HG03108 (cell line): ENCODE data around the gene MAST1.
A peak's percentile ranks its signal among the peaks of the same experiment; 100 is the strongest.

ENCODE experiments used
- ATAC-seq: cut with Tn5 transposase; IDR thresholded peaks from one replicate; pipeline ENCODE4 v1.9.1; 2021; ENCODE audit warnings: moderate library complexity; ENCODE audit not compliant: unreplicated experiment

MAST1 gene

DNA sequence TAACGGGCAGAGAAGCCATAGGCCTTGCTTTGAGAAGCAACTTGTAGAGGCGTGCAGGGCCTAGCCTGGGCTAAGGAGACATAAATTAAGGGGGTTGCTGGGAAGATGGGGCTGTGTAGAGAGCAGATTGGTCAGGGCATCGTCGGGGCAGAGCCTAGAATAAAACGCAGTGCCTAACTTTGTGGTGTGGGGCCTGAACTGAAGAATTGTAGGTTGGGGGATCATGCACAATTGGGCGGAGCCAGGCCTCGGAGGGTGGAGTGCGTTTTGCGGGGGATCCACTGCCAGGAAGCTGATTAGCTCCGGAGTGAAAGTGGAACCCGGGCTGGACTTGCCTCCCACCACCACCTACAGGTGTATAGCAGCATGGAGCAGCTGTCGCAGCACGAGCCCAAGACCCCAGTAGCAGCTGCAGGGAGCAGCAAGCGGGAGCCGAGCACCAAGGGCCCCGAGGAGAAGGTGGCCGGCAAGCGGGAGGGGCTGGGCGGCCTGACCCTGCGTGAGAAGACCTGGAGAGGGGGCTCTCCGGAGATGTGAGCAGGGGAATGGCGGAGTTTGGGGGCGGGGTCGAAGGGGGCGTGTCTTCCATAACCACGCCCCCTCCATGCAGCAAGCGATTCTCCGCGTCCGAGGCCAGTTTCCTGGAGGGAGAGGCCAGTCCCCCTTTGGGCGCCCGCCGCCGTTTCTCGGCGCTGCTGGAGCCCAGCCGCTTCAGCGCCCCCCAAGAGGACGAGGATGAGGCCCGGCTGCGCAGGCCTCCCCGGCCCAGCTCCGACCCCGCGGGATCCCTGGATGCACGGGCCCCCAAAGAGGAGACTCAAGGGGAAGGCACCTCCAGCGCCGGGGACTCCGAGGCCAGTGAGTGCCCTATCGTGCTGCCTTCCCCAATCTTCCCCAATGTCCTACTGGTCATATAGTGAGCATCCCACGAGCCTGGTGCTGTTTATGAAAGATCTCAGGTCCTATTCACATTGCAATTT lies 29.1 kb downstream of the MAST1 start:
- no peak for ATAC-seq

DNA sequence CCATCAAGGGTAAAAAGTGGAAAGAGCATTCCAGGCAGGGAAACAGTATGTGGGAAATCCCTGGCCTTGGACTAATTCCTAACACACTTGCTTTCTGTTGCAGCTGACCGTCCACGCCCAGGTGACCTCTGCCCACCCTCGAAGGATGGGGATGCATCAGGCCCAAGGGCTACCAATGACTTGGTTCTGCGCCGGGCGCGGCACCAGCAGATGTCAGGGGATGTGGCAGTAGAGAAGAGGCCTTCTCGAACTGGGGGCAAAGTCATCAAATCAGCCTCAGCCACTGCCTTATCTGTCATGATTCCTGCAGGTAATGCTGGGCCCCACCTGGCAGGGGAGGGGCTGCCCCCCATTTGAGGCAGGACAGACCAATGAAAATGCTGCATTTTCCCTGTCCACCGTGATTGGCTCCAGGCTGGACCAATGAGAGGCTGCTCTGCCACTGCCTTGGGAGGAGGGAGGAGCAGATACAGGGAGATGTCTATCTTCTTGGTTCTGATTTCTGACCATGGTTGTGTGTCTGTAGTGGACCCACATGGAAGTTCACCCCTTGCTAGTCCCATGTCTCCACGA lies 30.3 kb downstream of the MAST1 start:
- no peak for ATAC-seq

DNA sequence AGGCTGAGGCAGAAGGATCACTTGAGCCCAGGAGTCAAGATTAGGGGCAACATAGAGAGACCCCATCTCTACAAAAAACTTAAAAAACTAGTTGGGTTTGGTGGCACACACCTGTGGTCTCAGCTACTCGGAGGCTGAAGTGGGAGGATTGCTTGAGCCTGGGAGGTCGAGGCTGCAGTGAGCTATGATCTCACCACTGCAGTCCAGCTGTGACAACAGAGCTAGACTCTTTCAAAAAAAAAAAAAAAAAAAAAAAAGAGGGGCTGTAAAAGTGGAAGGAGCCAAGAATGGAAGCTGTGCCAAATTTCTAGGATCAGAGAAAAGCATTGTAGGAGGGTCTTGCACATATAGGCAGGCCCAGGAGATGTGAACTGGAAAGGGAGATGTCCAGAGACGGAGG lies 33.4 kb downstream of the MAST1 start:
- no peak for ATAC-seq

DNA sequence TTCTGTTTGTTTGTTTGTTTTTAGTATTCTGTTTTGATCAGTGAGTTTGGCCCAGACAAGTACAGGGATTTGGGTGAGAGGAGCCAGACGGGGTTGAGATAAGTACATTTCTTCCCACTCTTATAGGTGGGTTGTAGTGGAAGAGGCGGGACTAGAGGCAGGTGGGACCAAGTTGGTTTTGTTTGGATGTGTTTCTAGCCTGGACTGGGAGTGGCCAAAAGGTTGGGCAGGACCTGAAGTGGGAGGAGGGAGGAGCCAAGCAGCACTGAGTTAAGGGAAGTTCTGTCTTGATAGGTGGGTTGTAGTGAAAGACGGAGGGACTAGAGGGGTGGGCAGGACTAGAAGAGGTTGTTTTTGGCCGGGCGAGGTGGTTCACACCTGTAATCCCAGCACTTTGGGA lies 33.9 kb downstream of the MAST1 start:
- no peak for ATAC-seq

DNA sequence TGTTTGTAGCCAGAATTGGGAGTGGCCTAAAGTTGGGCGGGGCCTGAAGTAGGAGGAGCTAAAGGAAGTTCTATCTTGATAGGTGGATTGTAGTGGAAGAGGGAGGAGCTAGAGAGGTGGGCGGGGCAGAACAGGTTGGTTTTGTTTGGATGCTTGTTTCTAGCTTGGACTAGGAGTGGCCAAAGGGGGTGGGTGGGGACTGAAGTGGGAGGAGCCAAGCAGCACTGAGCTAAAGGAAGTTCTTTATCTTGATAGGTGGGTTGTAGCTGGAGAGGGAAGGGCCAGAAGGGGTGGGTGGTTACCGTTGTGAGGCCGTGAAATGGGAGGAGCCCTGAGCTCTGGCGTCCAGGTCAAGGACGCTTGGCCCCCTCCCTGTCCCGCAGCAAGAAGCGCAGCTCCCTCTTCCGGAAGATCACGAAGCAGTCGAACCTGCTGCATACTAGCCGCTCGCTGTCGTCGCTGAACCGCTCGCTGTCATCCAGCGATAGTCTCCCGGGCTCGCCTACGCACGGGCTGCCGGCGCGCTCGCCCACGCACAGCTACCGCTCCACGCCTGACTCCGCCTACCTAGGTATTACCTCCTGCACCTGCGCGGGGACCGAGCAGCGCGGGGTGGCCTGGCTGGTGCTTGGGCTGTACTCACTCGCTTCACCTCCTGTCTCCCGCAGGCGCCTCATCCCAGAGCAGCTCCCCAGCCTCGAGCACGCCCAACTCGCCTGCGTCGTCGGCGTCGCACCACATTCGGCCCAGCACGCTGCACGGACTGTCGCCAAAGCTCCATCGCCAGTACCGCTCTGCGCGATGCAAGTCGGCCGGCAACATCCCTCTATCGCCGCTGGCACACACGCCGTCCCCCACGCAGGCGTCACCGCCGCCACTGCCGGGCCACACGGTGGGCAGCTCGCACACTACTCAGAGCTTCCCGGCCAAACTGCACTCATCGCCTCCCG lies 34.9 kb downstream of the MAST1 start:
- ATAC-seq, result no peak

DNA sequence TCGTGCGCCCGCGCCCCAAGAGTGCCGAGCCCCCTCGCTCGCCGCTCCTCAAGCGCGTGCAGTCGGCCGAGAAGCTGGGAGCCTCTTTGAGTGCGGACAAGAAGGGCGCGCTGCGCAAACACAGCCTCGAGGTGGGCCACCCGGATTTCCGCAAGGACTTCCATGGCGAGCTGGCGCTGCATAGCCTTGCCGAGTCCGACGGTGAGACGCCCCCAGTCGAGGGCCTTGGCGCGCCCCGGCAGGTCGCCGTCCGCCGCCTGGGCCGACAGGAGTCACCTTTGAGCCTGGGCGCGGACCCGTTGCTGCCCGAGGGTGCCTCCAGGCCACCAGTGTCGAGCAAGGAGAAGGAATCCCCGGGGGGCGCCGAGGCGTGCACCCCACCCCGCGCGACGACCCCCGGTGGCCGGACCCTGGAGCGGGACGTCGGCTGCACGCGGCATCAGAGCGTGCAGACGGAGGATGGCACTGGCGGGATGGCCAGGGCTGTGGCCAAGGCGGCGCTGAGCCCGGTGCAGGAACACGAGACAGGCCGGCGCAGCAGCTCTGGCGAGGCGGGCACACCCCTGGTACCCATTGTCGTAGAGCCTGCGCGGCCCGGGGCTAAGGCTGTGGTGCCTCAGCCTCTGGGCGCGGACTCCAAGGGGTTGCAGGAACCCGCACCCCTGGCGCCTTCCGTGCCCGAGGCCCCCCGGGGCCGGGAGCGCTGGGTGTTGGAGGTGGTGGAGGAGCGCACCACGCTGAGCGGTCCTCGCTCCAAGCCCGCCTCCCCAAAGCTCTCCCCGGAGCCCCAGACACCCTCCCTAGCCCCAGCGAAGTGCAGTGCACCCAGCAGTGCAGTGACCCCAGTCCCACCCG lies 35.8 kb downstream of the MAST1 start:
- no peak for ATAC-seq

DNA sequence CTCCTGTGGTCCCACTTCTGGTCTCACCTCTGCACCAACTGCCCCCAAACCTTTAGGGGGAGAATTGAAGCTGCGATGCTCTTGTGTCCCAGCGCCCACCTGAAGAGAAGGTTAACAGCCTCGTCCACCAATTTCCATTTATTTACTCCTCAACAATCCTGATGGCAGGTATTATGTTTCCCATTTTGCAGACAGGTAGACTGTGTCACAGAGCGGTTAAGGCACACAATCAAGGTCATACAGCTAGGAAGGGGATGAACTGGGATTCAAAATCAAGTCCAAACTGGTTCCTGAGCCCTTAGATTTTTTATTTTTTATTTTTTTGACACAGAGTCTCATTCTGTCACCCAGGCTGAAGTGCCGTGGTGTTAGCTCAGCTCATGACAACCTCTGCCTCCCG lies 36.8 kb downstream of the MAST1 start:
- ATAC-seq, result no peak

DNA sequence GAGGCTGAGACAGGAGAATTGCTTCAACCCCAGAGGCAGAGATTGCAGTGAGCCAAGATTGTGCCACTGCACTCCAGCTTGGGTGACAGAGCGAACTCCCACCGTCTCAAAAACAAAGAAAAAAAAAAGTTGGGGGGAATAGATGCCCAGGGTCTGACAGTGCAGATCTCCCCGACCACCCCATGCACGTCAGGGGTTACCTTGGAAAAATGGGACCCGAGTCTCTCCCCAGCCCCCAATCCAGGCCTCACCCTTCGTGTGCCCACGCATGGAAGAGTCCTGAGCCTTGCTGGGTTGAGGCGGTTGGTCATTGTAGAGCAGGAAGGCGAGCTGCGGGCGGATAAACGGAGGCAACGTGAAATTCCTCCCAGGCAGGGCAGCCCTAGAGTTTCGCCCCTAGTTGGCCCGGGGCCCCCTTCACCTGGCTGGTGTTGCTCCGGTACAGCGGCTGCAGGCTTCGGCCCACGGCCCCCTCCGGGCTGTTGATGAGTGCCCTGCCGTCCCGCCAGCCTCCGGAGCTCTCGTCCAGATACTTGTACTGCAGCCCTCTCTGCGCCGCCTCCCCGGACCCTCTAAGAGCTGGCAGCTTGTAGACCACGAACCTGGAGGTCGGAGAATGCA lies 42.3 kb downstream of the MAST1 start:
- ATAC-seq, result no peak

DNA sequence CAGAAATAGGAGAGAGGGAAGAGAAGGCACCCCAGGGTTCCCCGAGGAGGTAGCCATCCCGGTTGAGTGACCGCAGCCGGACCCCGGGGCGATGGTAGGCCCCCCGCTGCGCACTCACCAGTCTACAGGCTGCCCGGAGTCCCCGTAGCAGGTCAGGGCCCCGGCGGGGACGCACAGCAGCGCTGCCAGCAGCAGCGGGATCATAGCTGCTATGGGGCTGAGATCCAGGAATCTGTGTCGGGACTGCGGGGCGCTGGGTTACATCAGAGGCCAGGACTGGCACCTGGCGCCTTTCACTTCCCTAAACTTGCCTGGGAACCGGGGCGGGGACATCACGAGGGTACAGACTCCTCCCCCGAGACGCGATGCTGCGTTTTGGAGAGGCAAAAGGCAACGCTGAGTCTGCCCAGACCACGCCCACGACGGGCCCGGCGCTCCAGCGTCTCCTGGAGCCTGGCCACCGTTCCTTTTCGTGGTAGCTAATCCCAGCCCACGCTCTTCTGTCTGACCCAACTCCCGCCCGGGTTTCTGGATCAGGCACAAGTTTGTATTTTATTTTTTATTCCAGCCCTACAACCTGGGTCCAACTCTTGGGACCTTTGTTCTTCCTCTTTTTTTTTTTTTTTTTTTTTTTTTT lies 43.0 kb downstream of the MAST1 start, which contains the start of gene DNASE2:
TSS of gene DNASE2 (minus strand) at position 278 of the 637 bp plus-strand sequence. CDS start at position 204, 74 bp downstream.
- ATAC-seq, result peak; percentile 71

DNA sequence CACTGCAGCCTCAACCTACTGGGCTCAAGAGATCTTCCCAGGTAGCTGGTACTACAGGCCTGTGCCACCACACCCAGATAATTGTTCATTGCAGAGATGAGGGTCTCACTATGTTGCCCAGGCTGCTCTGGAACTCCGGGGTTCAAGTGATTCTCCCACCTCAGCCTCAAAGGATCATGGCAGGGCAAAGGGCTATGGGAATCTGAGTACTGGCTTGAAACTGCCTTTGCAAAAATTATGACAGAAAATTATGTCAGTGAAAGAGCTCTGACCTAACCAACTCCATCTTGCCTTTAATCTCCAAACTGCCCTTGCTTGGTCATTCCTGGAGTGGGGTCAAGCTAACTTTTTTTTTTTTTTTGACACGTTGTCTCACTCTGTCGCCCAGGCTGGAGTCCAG lies 44.3 kb downstream of the MAST1 start:
- no peak for ATAC-seq

DNA sequence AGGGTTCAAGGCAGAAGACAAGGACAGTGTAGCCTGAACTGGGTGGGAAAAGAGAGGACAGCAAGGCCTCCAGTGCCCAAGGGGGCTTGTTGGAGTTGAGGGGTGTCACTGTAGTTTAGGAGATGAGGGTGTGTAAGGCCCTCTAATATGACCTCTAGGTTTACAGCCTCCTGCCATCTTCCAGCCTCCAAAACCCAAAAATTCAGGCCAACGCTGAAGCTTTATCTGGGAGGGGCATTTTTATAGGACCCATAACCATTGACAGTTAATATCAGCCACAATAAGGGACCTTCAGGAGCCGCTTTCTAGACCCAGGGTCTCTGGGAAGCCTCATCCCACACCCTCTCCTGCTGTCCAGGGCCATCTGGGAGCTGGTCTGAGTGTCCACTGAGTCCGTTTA lies 45.9 kb downstream of the MAST1 start:
- ATAC-seq, result no peak

DNA sequence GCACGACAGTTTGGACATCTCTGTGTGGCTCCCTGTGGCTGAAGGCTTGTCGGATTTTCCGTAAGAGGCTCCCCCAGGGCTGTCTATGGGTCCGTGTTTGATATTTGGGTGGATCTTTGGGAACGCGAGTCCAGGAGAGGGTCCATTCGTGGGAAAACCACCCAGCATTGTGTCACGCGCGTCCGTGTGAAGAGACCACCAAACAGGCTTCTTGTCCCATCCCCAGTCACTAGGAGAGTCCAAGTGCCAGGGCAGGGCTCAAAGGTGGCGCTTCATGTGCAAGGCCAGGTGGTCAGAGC lies 46.3 kb downstream of the MAST1 start:
- no peak for ATAC-seq

DNA sequence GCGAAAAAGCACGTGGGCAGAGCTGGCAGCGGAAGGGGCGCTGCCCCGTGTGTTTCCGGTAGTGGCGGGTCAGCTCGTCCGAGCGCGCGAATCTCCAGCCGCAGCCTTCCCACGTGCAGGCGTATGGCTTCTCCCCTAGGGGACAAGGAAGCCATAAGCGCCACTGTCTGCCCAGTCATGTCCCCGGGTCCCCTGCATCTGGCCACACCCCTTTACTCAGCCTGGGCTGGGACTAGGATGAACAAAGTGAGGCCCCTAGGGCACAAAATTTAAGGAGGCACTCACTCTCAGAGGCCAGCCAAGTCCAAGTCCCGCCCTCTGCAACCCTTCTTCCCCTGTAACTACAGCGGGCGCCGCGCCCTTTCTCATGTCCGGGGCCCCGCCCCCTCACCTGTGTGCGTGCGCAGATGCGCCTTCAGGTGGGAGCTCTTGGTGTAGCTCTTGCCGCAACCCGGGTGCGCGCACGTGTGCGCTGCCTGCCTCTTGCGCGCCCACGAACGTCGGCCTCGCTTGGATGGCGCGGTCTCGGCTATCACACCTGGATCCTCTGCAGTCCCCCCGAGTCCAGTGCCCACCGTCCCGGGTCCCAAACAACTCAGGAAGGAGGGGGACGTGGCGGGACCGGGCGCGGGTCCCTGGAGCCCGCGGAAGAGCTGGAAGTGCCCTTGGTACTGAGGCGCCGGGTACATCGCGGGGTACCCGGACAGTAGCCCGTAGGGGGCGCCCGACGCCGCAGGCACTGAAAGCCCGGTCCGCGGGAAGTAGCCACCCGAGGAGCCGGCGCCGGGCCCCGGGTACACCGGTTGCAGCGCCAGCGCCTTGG lies 46.8 kb downstream of the MAST1 start:
- no peak for ATAC-seq

DNA sequence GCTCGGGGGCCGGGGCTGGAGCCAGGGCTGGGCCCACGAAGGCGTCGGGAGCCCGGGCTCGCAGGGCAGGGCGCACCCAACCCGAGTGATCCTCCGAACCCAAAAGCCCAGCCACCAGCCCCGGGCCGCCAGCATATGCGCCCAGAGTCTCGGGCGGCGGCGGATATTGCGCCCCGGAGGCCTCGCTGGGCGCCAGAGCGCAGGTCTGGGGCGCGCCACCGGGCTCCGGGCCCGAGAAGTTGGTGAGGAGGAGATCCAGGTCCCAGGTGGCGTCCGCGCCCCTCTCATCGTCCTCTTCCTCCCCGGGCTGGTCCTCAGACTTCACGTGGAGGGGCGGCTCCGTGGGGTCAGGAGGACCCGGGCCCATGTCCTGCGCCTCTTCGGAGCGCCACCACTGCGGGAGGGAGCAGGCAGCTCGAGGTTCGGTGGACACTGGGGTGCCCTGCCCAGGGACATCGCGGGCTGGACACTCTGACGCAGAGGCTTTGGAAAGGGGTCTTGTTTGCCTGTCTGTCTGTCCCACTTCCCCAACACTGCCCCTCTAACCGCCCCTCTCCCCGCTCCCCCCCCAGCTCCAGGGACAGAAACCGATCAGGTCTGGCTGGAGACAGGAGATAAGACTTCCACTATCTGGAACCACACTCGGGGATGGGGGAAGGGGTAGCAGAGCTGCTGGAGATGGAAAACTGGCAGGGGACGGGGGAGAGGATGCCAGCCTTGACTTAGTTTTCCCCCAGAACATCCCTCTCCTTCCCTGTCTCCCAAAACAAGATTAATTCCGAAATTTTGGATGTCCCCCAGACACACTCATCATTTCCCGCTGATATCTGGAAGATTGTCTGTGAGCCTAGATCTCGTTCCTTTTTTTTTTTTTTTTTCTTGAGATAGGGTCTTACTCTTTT lies 47.7 kb downstream of the MAST1 start:
- no peak for ATAC-seq

DNA sequence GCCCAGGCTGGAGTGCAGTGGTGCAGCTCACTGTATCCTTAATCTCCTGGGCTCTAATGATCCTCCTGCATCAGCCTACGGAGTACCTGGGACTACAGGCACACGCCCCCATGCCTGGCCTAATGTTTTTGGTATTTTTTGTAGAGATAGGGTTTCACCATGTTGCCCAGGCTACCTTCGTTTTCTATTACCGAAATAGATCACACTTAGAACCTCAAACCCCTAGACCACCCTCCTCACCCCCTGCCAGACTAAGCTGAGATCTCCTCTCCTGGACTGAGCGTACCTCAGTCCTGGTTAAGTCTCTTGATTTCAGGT lies 48.3 kb downstream of the MAST1 start:
- no peak for ATAC-seq

DNA sequence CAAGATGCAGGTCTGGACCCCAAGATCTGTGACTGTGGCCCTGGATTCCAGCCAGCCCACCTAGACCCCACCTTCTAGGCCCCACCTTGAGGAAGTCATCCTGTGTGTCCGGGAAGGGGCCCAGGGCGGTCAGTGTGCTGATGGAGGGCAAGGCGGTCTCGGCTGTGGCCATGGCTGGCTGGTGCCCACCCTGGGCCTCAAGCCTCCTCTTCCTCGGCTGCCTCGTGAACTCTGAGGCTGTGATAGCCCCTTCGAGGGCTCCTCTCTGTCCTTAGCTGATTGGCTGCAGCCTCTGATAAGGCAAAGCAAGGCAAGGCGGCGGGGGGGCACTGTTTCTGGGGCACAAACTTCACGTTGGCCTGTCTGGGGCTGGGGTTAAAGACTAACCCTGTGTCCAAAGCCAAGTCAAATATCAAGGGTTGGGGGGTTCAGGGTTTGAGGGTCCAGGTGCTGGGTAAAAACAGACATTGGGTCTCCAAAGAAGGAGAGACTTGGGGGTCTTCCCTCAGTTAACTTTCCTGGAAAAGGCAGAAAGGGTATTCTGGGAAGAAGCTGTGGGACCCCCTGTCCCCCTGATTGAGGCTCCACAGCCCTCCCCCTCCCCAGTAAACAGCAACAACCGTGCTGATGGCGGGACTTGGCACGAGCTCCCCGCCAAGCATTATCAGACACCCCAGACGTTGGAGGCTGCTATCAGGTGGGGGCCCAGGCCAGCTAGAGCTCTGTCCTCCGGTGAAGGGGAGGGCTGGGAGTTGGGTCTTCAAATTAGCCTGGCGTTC lies 48.8 kb downstream of the MAST1 start, which contains the start of gene KLF1:
TSS of gene KLF1 (minus strand) at position 233 of the 779 bp plus-strand sequence. CDS start at position 172, 61 bp downstream.
- no peak for ATAC-seq
